LNCaP clone FGC (cell line): ENCODE data around the gene STT3B.

Experiments used
- DNase-seq: peaks from one replicate; pipeline ENCODE4 v3.0.0-alpha.2; 2011; ENCODE audit warnings: low read depth
- H3K4me3 ChIP-seq: 2 replicates; pipeline ENCODE4 v1.5.1; 2011; ENCODE audit warnings: mild to moderate bottlenecking, low read depth, low read length, control low read depth
- TF ChIP-seq, protein P1 (sequence below): IDR thresholded peaks from 2 replicates; pipeline ENCODE4 v1.5.1; 2012; ENCODE audit warnings: mild to moderate bottlenecking; ENCODE audit not compliant: control insufficient read depth, insufficient read depth; ENCODE audit errors: extremely low read depth

The STT3B gene

DNA sequence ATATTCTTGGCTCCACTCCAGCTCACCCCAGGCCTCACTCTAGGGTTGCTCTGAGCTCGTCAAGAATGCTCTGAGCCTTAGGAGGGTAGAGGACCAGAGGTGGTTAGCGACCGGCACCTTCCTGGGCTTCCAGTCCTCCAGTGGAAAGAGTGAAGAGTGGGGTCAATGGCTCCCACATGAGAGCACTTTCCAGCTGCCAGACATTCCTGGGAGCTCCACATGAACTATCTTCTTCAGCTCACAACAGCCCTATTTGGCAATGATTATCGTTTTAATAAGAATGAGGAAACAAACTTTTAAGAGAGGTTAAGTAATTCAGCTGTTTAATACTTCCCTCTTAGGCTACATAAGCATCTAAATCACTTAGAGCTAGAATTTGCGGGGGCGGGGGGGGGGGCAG is 139.3 kb downstream of the STT3B start:
- no peak for DNase-seq
- H3K4me3 ChIP-seq = no peak overlapping the region
- TF ChIP-seq, protein P1, sequence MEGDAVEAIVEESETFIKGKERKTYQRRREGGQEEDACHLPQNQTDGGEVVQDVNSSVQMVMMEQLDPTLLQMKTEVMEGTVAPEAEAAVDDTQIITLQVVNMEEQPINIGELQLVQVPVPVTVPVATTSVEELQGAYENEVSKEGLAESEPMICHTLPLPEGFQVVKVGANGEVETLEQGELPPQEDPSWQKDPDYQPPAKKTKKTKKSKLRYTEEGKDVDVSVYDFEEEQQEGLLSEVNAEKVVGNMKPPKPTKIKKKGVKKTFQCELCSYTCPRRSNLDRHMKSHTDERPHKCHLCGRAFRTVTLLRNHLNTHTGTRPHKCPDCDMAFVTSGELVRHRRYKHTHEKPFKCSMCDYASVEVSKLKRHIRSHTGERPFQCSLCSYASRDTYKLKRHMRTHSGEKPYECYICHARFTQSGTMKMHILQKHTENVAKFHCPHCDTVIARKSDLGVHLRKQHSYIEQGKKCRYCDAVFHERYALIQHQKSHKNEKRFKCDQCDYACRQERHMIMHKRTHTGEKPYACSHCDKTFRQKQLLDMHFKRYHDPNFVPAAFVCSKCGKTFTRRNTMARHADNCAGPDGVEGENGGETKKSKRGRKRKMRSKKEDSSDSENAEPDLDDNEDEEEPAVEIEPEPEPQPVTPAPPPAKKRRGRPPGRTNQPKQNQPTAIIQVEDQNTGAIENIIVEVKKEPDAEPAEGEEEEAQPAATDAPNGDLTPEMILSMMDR = no peak

DNA sequence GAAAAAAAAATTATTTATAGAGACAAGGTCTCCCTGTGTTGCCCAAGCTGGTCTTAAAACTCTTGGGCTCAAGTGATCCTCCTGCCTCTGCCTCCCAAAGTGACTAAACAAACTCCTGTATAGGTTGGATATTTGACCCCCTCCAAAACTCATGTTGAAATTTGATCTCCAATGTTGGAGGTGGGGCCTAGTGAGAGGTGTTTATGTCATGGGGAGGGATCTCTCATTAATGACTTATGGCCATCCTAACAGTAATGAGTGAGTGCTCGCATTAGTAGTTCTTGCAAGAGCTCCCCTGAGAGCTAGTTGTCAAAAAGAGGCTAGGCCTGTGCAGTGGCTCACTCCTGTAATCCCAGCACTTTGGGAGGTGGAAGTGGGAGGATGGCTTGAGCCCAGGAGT is 141.2 kb downstream of the STT3B start:
- no peak for DNase-seq
- no peak overlapping the region for H3K4me3 ChIP-seq
- TF ChIP-seq, protein P1 = no peak

DNA sequence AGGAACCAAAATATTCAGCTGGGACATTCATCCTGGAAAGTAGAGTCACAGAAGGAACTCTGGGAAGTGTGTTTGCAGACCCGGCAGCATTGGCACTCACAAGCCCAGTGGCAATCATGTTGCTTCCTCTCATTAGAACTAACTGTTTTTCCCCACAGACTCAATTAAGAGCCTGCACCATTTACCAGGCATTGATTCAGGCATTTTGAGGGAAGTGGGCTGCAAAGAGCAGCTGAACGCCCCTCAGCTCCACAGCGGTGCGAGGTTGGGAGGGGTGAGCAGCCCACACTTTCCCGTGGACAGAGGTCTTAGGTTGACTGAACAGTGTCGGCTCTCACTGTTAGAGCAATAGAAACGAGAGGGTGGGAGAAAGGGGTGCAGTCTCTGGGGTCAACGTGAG is 143.8 kb downstream of the STT3B start:
- TF ChIP-seq, protein P1 = no peak
- H3K4me3 ChIP-seq = no peak overlapping the region
- no peak for DNase-seq

DNA sequence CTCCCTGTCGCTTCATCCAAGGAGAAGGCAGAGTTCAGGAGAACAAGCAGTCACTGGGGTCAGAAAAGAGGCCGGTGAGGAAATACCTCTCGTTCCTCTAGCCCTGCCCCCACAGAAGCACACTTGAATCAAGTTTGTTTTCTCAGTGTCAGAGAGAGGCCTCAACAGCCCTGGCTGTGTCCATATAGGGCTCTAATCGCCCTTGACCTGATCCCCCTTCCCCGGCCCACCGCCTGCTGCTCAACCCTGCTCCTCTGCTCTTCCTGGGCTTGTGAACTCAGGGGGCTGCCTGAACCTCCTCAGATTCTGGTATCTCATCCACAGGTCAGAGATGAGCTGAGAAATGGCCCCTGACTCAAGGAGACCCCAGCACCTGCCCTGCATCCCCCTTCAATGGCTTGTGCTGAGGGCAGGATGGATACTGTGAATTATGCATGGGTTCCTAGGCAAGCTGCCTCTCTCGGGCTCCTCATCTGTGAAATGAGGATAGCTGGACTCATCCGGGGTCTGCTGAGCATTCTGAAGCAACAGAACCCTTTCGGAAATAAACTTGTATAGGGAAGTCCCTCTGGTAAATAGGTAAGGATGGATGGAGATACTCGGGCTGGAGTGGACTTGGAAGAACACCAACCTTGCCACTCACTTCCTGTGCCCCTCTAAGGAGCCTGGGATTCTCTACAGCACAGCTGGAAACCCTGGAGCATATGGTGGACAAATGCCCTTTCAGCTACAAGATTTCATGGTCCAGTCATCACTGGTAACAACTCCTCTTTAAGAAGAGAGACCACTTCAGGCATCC is 147.5 kb downstream of the STT3B start:
- TF ChIP-seq, protein P1 = no peak
- no peak for DNase-seq
- H3K4me3 ChIP-seq = no peak overlapping the region
